ENCODE results near the gene ASPHD2.

DNA sequence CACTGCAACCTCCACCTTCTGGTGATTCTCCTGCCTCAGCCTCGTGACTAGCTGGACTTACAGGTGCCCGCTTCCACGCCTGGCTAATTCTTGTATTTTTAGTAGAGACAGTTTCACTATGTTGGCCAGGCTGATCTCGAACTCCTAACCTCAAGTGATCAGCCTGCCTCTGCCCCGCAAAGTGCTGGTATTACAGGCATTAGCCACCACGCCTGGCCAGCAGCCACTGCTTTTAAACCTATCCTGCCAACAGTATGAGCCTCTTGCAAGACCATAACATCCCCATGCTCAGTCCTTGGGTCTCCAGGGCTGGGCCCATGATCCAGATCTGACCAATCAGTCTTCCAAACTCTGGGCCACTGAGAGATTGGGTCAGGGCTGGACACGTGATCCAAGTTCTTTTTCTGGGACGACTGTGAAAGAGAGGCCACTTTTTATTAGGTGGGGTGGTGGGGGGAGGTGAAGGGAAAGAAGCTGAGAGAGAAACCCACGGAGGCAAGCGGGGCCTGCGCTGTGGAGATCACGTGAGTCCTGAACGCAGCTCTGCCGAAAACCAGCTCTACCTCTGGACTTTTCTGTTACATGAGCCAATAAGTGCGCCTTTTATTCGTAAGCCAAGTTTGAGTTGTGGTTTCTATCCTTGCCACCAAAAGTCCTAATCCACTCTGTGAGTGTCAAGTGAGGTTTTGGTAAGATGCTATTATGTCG is 17.9 kb downstream of the ASPHD2 start:
- TF ChIP-seq, protein P1, sequence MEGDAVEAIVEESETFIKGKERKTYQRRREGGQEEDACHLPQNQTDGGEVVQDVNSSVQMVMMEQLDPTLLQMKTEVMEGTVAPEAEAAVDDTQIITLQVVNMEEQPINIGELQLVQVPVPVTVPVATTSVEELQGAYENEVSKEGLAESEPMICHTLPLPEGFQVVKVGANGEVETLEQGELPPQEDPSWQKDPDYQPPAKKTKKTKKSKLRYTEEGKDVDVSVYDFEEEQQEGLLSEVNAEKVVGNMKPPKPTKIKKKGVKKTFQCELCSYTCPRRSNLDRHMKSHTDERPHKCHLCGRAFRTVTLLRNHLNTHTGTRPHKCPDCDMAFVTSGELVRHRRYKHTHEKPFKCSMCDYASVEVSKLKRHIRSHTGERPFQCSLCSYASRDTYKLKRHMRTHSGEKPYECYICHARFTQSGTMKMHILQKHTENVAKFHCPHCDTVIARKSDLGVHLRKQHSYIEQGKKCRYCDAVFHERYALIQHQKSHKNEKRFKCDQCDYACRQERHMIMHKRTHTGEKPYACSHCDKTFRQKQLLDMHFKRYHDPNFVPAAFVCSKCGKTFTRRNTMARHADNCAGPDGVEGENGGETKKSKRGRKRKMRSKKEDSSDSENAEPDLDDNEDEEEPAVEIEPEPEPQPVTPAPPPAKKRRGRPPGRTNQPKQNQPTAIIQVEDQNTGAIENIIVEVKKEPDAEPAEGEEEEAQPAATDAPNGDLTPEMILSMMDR (IDR thresholded peaks at IDR 0.05; ENCODE audit: low read depth, low read length): no peak
- no peak for TF ChIP-seq EZH2phosphoT487 (IDR thresholded peaks at IDR 0.05; ENCODE audit: low read depth)

Data from OCI-LY3 (cell line).